GM06990 (cell line): ENCODE results near the gene COMMD1.

ENCODE experiments used
- DNase-seq: peaks from one replicate; pipeline ENCODE4 v3.0.0-alpha.2; 2011; ENCODE audit not compliant: insufficient read length; ENCODE audit errors: extremely low read depth
- H3K27me3 ChIP-seq: replicated peaks from 2 replicates; pipeline ENCODE4 v1.6.0; 2011; ENCODE audit warnings: low read length; ENCODE audit not compliant: control insufficient read depth, insufficient read depth
- H3K36me3 ChIP-seq: 2 replicates; pipeline ENCODE4 v1.5.1; 2011; ENCODE audit warnings: low read length; ENCODE audit not compliant: control insufficient read depth, insufficient read depth
- H3K4me3 ChIP-seq: replicated peaks from 2 replicates; pipeline ENCODE4 v1.5.1; 2011; ENCODE audit warnings: low read depth, mild to moderate bottlenecking, control low read depth, low read length
- CTCF ChIP-seq: IDR thresholded peaks from 2 replicates; pipeline ENCODE4 v1.5.1; 2011; ENCODE audit warnings: low read length, control low read depth, mild to moderate bottlenecking, inconsistent platforms; ENCODE audit not compliant: insufficient read depth, poor library complexity, severe bottlenecking

Gene COMMD1

GRCh38 chr2:61920548-61920947, 15.1 kb downstream of the COMMD1 start:
- no peak for TF ChIP-seq CTCF
- no peaks in the 10 kb centered on the region for H3K27me3 ChIP-seq

DNA sequence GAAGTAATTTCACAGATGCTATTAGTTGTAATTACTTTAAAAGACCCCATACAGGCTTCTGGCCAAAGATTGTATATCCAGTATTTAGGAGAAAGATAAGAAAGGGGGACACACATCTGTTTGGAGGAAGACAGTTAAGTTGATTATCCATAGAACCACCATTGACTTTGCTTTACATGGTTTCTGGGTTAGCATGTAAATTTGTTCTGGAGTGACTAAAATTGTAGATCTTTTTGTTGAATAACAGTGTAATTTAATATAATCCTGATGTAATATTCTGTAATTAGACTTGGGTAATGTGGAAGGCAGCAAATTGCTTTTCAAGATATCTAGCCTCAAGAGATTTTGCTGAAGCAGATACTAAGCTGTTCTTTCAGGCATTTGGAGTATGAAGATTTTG, 17.2 kb downstream of the COMMD1 start:
- no peak for DNase-seq
- Histone ChIP-seq H3K4me3 (no peak overlapping the region), H3K27me3 (no peaks in the 10 kb centered on the region), H3K36me3 (no peaks in the 10 kb centered on the region)
- TF ChIP-seq CTCF: no peak

More at GRCh38 chr2:61920548-61920947, 15.1 kb downstream of the COMMD1 start:
- no peak for DNase-seq
- no peaks in the 10 kb centered on the region for H3K36me3 ChIP-seq
- no peak overlapping the region for H3K4me3 ChIP-seq

GRCh38 chr2:61924895-61925663, 19.6 kb downstream of the COMMD1 start:
- no peak for DNase-seq
- H3K36me3 ChIP-seq: no peaks in the 10 kb centered on the region
- TF ChIP-seq CTCF: no peak
- no peaks in the 10 kb centered on the region for H3K27me3 ChIP-seq
- H3K4me3 ChIP-seq: no peak overlapping the region

DNA sequence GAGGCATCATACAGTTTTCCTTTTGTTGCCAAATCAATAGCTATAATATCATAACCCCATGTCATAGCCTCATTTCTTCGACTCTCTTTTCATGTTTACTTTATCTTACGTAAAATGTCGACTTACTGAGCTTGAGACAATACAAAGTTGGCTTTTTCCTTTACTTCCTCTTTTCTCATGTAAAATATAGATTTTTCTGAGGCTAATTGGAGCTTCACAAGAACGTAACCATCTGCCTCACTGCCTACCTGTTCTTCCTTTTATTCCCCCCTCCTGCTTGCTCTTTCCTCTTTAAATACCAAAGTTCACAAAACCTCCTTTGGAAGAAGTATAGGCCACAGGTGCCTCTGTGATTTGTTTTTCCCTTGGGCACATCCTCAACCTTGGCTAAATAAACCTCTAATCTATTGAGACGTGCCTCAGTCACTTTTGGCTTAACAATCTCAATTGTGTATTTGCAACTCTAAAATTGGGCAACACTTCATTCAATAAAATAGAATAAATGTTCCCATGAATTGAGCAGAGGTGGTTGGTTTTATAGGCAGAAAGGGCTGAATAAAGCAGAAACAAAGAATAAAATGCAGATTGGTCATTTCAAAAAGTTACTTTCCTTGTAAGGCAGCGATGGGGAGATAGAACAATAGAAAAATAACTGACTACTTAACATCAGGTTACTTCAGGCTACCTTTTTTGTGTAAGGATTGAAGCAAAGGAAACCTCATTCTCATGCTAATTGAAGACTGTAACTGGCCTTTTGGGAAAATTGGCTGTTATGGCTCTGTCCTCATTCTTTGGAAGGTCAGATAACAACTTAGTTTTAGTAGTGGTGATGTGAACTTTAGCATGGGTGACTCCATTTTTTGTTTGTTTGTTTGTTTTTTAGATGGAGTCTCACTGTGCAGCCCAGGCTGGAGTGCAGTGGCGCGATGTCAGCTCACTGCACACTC, 21.3 kb downstream of the COMMD1 start:
- no peak for TF ChIP-seq CTCF
- no peaks in the 10 kb centered on the region for H3K27me3 ChIP-seq
- DNase-seq: no peak
- H3K36me3 ChIP-seq: no peaks in the 10 kb centered on the region
- H3K4me3 ChIP-seq: no peak overlapping the region

DNA sequence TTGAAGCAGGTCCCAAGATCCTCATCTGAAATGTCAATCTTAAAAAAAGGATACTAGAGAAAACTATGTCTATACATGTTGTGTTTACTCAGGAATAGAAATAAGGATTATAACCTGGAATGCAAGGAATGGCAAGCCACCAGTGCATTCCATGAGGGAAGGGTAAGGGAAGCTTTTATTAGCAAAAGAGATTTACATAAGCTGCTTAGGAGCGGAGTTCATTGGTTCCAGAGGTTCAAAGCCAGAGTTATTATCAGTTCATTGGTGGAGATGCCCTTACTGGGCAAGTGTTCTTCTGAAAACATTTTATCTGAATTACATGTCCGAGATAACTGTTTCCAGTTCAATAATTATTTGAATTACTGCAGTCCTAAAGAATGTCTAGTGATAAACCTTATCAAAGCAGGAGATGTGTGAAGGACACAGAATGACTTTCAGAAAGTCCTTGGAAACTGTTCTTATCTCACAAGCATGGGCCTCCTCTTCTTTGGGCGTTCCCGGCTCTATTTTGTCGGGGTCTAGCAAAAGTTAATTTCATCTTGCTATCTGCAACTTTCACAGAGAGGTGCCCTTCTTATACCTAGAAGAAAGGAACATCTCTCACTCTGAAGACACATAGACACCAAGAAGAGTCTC, 23.5 kb downstream of the COMMD1 start:
- H3K36me3 ChIP-seq: no peaks in the 10 kb centered on the region
- TF ChIP-seq CTCF: no peak
- H3K4me3 ChIP-seq: no peak overlapping the region
- H3K27me3 ChIP-seq: no peaks in the 10 kb centered on the region
- DNase-seq: no peak
